Thymus (tissue), 11 donors: ENCODE data around the gene SLC39A12. TPM values are rescaled to one million over a fixed set of nuclear protein-coding genes. Genes with fewer than 3 reads are reported as not detected.

ENCODE experiments used
- DNase-seq, 9 donors: peaks; one replicate each; pipeline ENCODE4 v3.0.0-alpha.2; 2013; ENCODE audit warnings: low spot score in 9 of 9, low read depth in 6 of 9, missing footprints in 1 of 9
- H3K27ac ChIP-seq, 2 donors: one replicate each; pipeline ENCODE4 v1.5.1; 2013; ENCODE audit warnings: control low read depth in 1 of 2, low read depth in 1 of 2, low read length in 1 of 2, mild to moderate bottlenecking in 1 of 2, moderate library complexity in 1 of 2
- H3K27me3 ChIP-seq, 2 donors: one replicate each; pipeline ENCODE4 v1.5.1; 2013; ENCODE audit warnings: low read length in 1 of 2; ENCODE audit not compliant: control insufficient read depth in 2 of 2, insufficient read depth in 1 of 2
- H3K36me3 ChIP-seq, 2 donors: one replicate each; pipeline ENCODE4 v1.5.1; 2013; ENCODE audit warnings: low read length in 1 of 2, mild to moderate bottlenecking in 1 of 2, moderate library complexity in 1 of 2; ENCODE audit not compliant: control insufficient read depth in 2 of 2, insufficient read depth in 2 of 2
- H3K4me1 ChIP-seq, 2 donors: one replicate each; pipeline ENCODE4 v1.5.1; 2013; ENCODE audit warnings: low read length in 2 of 2; ENCODE audit not compliant: control insufficient read depth in 2 of 2, insufficient read depth in 2 of 2
- H3K4me3 ChIP-seq, 2 donors: one replicate each; pipeline ENCODE4 v1.5.1; 2013; ENCODE audit warnings: low read length in 2 of 2, control low read depth in 1 of 2, mild to moderate bottlenecking in 1 of 2
- H3K9me3 ChIP-seq, 2 donors: one replicate each; pipeline ENCODE4 v1.5.1; 2013; ENCODE audit warnings: low read length in 1 of 2, mild to moderate bottlenecking in 1 of 2; ENCODE audit not compliant: control insufficient read depth in 2 of 2, insufficient read depth in 1 of 2
- WGBS: extraction: QIAGEN DNeasy Blood & Tissue Kit; methylation state at CpG from one replicate; pipeline ENCODE4 v1.1.7; 2013; 5-methylcytosine and 5-hydroxymethylcytosine counted together
- polyA plus RNA-seq: library from polyadenylated mRNA; stranded (reverse); fragments of 200-250 nt; gene quantifications from one replicate; pipeline ENCODE4 v1.2.3, GENCODE V29; 2013
- total RNA-seq: library from RNA; stranded (reverse); fragments of 120-200 nt; gene quantifications from one replicate; pipeline ENCODE4 v1.2.4, GENCODE V29; 2013
- donor health status: healthy.

The SLC39A12 gene
- total and polyA plus RNA-seq, 2 donors: 0.05 to 0.23 TPM

- no peaks in the 10 kb centered on the region for H3K9me3 ChIP-seq
- H3K4me3 ChIP-seq: no peak overlapping the region
- WGBS: 91% methylated on average over 1 of the region's 1 CpG
- DNase-seq: no peak
- H3K27me3 ChIP-seq: no peaks in the 10 kb centered on the region
- no peaks in the 10 kb centered on the region for H3K4me1 ChIP-seq
- no peak overlapping the region for H3K27ac ChIP-seq
- H3K36me3 ChIP-seq: no peaks in the 10 kb centered on the region
These were observed 68.8 kb downstream of the SLC39A12 start for GRCh38 chr10:18020523-18020922.

- no peak overlapping the region for H3K27ac ChIP-seq
- H3K9me3 ChIP-seq: no peaks in the 10 kb centered on the region
- no peak overlapping the region for H3K4me3 ChIP-seq
- H3K4me1 ChIP-seq: no peaks in the 10 kb centered on the region
- no peak for DNase-seq
- H3K36me3 ChIP-seq: no peaks in the 10 kb centered on the region
- 1% methylated on average over 2 of the region's 2 CpGs for WGBS
- no peaks in the 10 kb centered on the region for H3K27me3 ChIP-seq
These were observed 70.2 kb downstream of the SLC39A12 start for GRCh38 chr10:18021725-18022480.

GRCh38 chr10:18043148-18044006, 91.7 kb downstream of the SLC39A12 start:
- Histone ChIP-seq H3K27ac (no peak overlapping the region), H3K4me3 (no peak overlapping the region), H3K4me1 (no peaks in the 10 kb centered on the region), H3K9me3 (no peaks in the 10 kb centered on the region), H3K36me3 (no peaks in the 10 kb centered on the region), H3K27me3 (no peaks in the 10 kb centered on the region)
- WGBS: 94% methylated on average over 4 of the region's 4 CpGs
- no peak for DNase-seq

GRCh38 chr10:18044976-18045720, 93.4 kb downstream of the SLC39A12 start:
- 73% methylated on average over 8 of the region's 8 CpGs for WGBS
- Histone ChIP-seq H3K27me3 (no peaks in the 10 kb centered on the region), H3K9me3 (no peaks in the 10 kb centered on the region), H3K36me3 (no peaks in the 10 kb centered on the region), H3K4me3 (no peak overlapping the region), H3K27ac (no peak overlapping the region), H3K4me1 (no peaks in the 10 kb centered on the region)
- DNase-seq: no peak

- Histone ChIP-seq H3K4me3 (no peak overlapping the region), H3K27ac (no peak overlapping the region), H3K9me3 (no peaks in the 10 kb centered on the region), H3K27me3 (no peaks in the 10 kb centered on the region), H3K36me3 (no peaks in the 10 kb centered on the region), H3K4me1 (no peaks in the 10 kb centered on the region)
- WGBS: 73% methylated on average over 1 of the region's 1 CpG
- no peak for DNase-seq
These were observed 104.9 kb downstream of the SLC39A12 start for GRCh38 chr10:18056583-18056982.

GRCh38 chr10:18059826-18060559, 108.3 kb downstream of the SLC39A12 start:
- no peak overlapping the region for H3K27ac ChIP-seq
- H3K4me3 ChIP-seq: no peak overlapping the region
- no peaks in the 10 kb centered on the region for H3K9me3 ChIP-seq
- no peak for DNase-seq
- H3K36me3 ChIP-seq: no peaks in the 10 kb centered on the region
- no peaks in the 10 kb centered on the region for H3K27me3 ChIP-seq
- H3K4me1 ChIP-seq: no peaks in the 10 kb centered on the region
- WGBS: 93% methylated on average over 19 of the region's 19 CpGs

GRCh38 chr10:18066947-18067346, 115.2 kb downstream of the SLC39A12 start:
- H3K4me1 ChIP-seq: no peaks in the 10 kb centered on the region
- no peak for DNase-seq
- WGBS: 98% methylated on average over 4 of the region's 4 CpGs
- no peaks in the 10 kb centered on the region for H3K36me3 ChIP-seq
- H3K4me3 ChIP-seq: no peak overlapping the region
- H3K27me3 ChIP-seq: no peaks in the 10 kb centered on the region
- H3K9me3 ChIP-seq: no peaks in the 10 kb centered on the region
- no peak overlapping the region for H3K27ac ChIP-seq

GRCh38 chr10:18068401-18068800, 116.7 kb downstream of the SLC39A12 start:
- Histone ChIP-seq H3K27me3 (no peaks in the 10 kb centered on the region), H3K4me1 (no peaks in the 10 kb centered on the region), H3K9me3 (no peaks in the 10 kb centered on the region), H3K36me3 (no peaks in the 10 kb centered on the region), H3K4me3 (no peak overlapping the region), H3K27ac (no peak overlapping the region)
- DNase-seq: no peak
- 94% methylated on average over 4 of the region's 4 CpGs for whole genome bisulfite sequencing
